ENCODE measurements around the gene RABGAP1. TPM values are rescaled to one million over a fixed set of nuclear protein-coding genes. Genes with fewer than 3 reads are reported as not detected.

The RABGAP1 gene
- total and polyA plus RNA-seq, 10 of the 15 experiments (the other 5 are each of a cell fraction or from before 2014, with no cell fraction given): 2.6 to 31.6 (median 12.5) TPM

- intact Hi-C loops (cut with micrococcal nuclease; ENCODE audit: unreplicated experiment) (loop anchor here (10.0 kb wide), 2 partner anchors 356 to 534 kb away; partner anchors contain the start of gene CRB2), in situ Hi-C loops (cut with MboI) (no loop called here)
- no peaks in the 10 kb centered on the region for H3K4me1 ChIP-seq (ENCODE audit: control insufficient read depth, insufficient read depth, low read length)
- H3K9me3 ChIP-seq (replicated peaks; ENCODE audit: control insufficient read depth, insufficient read depth, low read length): no peaks in the 10 kb centered on the region
- no peaks in the 10 kb centered on the region for H3K79me2 ChIP-seq (ENCODE audit: control insufficient read depth, insufficient read depth, low read length)
- no peak overlapping the region for H3K4me3 ChIP-seq
- no peak overlapping the region for H3K9ac ChIP-seq (ENCODE audit: control insufficient read depth, insufficient read depth, low read length)
- H3K27me3 ChIP-seq (replicated peaks in 1 of 2; ENCODE audit: control insufficient read depth in 2 of 2, insufficient read depth in 2 of 2, low read length in 1 of 2): no peaks in the 10 kb centered on the region
- no peaks in the 10 kb centered on the region for H4K20me1 ChIP-seq (ENCODE audit: control insufficient read depth, insufficient read depth)
- no peak for ATAC-seq
- peaks cover 0 to 7% of the 10 kb centered on the region in 2 experiments; a peak in 3 of 4 replicates for H3K36me3 ChIP-seq (ENCODE audit: control insufficient read depth in 2 of 2, insufficient read depth in 2 of 2, low read length in 1 of 2)
- SMC1A ChIA-PET (ENCODE audit: uncharacterized antibody, unreplicated experiment): no interaction called here
- H3K4me2 ChIP-seq (ENCODE audit: control insufficient read depth, insufficient read depth): no peak overlapping the region
- no peak overlapping the region for H3K27ac ChIP-seq (ENCODE audit: control insufficient read depth, insufficient read depth)
- TF ChIP-seq CBX3 (IDR thresholded peaks at IDR 0.05; ENCODE audit: borderline replicate concordance, low read depth): no peak
- no peak for TF ChIP-seq RELB (IDR thresholded peaks at IDR 0.05; ENCODE audit: low read depth)
- no peak for TF ChIP-seq MYB (IDR thresholded peaks at IDR 0.05; ENCODE audit: borderline replicate concordance, low read depth, low read length)
- TF ChIP-seq, protein P1, sequence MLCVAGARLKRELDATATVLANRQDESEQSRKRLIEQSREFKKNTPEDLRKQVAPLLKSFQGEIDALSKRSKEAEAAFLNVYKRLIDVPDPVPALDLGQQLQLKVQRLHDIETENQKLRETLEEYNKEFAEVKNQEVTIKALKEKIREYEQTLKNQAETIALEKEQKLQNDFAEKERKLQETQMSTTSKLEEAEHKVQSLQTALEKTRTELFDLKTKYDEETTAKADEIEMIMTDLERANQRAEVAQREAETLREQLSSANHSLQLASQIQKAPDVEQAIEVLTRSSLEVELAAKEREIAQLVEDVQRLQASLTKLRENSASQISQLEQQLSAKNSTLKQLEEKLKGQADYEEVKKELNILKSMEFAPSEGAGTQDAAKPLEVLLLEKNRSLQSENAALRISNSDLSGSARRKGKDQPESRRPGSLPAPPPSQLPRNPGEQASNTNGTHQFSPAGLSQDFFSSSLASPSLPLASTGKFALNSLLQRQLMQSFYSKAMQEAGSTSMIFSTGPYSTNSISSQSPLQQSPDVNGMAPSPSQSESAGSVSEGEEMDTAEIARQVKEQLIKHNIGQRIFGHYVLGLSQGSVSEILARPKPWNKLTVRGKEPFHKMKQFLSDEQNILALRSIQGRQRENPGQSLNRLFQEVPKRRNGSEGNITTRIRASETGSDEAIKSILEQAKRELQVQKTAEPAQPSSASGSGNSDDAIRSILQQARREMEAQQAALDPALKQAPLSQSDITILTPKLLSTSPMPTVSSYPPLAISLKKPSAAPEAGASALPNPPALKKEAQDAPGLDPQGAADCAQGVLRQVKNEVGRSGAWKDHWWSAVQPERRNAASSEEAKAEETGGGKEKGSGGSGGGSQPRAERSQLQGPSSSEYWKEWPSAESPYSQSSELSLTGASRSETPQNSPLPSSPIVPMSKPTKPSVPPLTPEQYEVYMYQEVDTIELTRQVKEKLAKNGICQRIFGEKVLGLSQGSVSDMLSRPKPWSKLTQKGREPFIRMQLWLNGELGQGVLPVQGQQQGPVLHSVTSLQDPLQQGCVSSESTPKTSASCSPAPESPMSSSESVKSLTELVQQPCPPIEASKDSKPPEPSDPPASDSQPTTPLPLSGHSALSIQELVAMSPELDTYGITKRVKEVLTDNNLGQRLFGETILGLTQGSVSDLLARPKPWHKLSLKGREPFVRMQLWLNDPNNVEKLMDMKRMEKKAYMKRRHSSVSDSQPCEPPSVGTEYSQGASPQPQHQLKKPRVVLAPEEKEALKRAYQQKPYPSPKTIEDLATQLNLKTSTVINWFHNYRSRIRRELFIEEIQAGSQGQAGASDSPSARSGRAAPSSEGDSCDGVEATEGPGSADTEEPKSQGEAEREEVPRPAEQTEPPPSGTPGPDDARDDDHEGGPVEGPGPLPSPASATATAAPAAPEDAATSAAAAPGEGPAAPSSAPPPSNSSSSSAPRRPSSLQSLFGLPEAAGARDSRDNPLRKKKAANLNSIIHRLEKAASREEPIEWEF (IDR thresholded peaks at IDR 0.05; ENCODE audit: insufficient replicate concordance, low read depth, low read length): no peak
- POLR2A ChIA-PET: no interaction called here
- FAIRE-seq: no peak
- RAD21 ChIA-PET (ENCODE audit: unreplicated experiment): no interaction called here
- WGBS (ENCODE audit: insufficient coverage, insufficient replicate concordance, low lambda C conversion rate, missing lambda C conversion rate): 89% methylated on average over 5 of the region's 5 CpGs
- CTCF ChIA-PET: interaction anchor here (1.1 to 1.3 kb wide), 2 partner anchors 9 to 351 kb away, joined by 3 to 5 read pairs; no protein-coding TSS in a partner anchor
- no peak for DNase-seq (ENCODE audit: low read depth, low spot score)
- BruUV-seq (replicated peaks): no TSS peak
- no peak overlapping the region for H2AFZ ChIP-seq (ENCODE audit: control insufficient read depth, low read depth, low read length)
Observed at GRCh38 chr9:122998448-122998847, 57.6 kb downstream of the RABGAP1 start.
